PC-9 (cell line): ENCODE results near the gene BTN2A1.

Experiments used
- CTCF ChIP-seq: fragments of 200-600 bp; sonication (generic); conservative IDR thresholded peaks from 2 replicates; pipeline ENCODE4 v1.6.1; 2017; ENCODE audit warnings: mixed run types, antibody characterized with exemption, mild to moderate bottlenecking, moderate library complexity
- EZH2 ChIP-seq: fragments of 200-600 bp; sonication (generic); IDR thresholded peaks from 2 replicates; pipeline ENCODE4 v1.8.0; 2017; ENCODE audit warnings: antibody characterized with exemption, low read depth

- no peak for TF ChIP-seq CTCF
- no peak for TF ChIP-seq EZH2
Observed at GRCh38 chr6:26440977-26441358, 16.8 kb upstream of the BTN2A1 start.
